HG03103 (cell line): Measurements from ENCODE around the gene ABCC10.
"Not testable (repeated sequence)": the region's sequence is repeated elsewhere in the genome, so short reads cannot be mapped to it uniquely, and the experiment has no call there.

Experiments
- ATAC-seq: cut with Tn5 transposase; IDR thresholded peaks from one replicate; pipeline ENCODE4 v1.9.1; 2021; ENCODE audit warnings: low read depth; ENCODE audit not compliant: unreplicated experiment

ABCC10 gene

GRCh38 chr6:43436577-43437282 lies 9.4 kb downstream of the ABCC10 start:
- ATAC-seq: no peak

- ATAC-seq: no peak
Measured at GRCh38 chr6:43437700-43438099, 10.4 kb downstream of the ABCC10 start.

- no peak for ATAC-seq
Measured at GRCh38 chr6:43442935-43443334, 15.6 kb downstream of the ABCC10 start.

- ATAC-seq: no peak
Measured at GRCh38 chr6:43444036-43444435, 16.7 kb downstream of the ABCC10 start.

DNA sequence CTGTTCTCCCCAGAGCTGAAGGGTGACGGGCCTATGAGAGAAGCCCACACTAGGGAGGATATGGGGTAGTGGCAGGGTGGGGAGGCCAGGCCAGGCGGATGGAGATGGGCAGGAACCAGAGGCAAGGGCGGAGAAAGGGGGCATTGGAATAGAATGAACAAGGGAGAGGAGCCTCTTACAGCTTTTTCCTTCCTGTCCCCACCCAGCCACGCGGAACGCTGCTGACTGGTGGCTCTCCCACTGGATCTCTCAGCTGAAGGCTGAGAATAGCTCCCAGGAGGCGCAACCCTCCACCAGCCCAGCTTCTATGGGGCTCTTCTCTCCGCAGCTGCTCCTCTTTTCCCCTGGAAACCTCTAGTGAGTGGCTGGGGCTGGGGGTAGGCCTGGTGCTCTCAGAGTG lies 17.2 kb downstream of the ABCC10 start:
- ATAC-seq: no peak

DNA sequence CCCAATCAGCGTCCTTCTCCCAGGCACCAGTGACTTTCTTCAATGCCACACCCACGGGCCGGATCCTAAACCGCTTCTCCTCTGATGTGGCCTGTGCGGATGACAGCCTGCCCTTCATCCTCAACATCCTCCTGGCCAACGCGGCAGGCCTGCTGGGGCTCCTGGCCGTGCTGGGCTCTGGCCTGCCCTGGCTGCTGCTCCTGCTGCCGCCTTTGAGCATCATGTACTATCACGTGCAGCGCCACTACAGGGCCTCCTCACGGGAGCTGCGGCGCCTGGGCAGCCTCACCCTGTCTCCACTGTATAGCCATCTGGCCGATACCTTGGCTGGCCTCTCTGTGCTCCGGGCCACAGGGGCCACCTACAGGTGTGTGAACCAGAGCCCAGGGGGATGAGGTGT lies 18.2 kb downstream of the ABCC10 start:
- no peak for ATAC-seq

GRCh38 chr6:43447604-43448003 lies 20.3 kb downstream of the ABCC10 start:
- no peak for ATAC-seq

DNA sequence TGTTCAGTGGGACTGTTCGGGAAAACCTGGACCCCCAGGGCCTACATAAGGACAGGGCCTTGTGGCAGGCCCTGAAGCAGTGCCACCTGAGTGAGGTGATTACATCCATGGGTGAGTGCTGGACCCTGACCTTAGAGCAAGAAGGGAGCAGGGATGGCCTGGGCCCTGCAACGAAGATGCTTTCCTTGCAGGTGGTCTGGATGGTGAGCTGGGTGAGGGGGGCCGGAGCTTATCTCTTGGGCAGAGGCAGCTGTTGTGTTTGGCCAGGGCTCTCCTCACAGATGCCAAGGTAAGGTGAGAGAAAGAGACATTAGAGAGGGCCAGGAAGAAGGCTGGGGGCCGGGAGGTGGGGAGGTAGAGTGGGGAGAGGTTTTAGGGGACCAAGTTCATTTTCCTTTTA lies 21.6 kb downstream of the ABCC10 start:
- ATAC-seq: no peak

- no peak for ATAC-seq
Measured at GRCh38 chr6:43450699-43451131, 23.4 kb downstream of the ABCC10 start.

- ATAC-seq: no peak
Measured at GRCh38 chr6:43451348-43451747, 24.0 kb downstream of the ABCC10 start.

- no peak for ATAC-seq
Measured at GRCh38 chr6:43451939-43452338, 24.6 kb downstream of the ABCC10 start.

GRCh38 chr6:43452896-43453295 lies 25.6 kb downstream of the ABCC10 start:
- ATAC-seq: no peak

- ATAC-seq: no peak
Measured at GRCh38 chr6:43453831-43454230, 26.5 kb downstream of the ABCC10 start.

DNA sequence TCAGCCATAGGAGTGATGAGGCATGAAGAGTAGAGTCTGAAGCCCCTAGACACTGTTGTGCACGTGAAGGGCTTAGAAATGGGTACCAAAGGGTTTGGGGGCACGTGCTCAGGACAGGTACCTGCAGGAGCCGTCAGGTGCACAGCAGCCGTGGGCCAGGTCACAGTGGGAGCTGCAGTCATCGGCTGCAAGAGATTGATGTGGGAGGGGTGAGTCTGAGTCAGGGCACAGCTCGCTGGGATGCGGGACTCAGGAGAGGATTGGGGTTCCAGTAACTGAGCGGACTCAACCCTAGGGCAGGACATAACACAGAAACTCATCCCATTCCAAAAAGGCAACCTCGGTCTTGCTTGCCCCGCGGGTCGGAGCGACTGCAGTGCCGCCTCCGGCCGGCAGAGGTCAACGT lies 27.0 kb downstream of the ABCC10 start:
- no peak for ATAC-seq

GRCh38 chr6:43454696-43455530 lies 27.6 kb downstream of the ABCC10 start:
- no peak for ATAC-seq

GRCh38 chr6:43455531-43456428 lies 28.4 kb downstream of the ABCC10 start, which contains the start of gene DLK2:
TSS of gene DLK2 (minus strand) at chr6:43455548. CDS start at chr6:43454825, 723 bp downstream.
- no peak for ATAC-seq

GRCh38 chr6:43457643-43458042 lies 30.3 kb downstream of the ABCC10 start:
- ATAC-seq: no peak

- ATAC-seq: not testable (repeated sequence)
Measured at GRCh38 chr6:43458154-43458553, 30.8 kb downstream of the ABCC10 start.

DNA sequence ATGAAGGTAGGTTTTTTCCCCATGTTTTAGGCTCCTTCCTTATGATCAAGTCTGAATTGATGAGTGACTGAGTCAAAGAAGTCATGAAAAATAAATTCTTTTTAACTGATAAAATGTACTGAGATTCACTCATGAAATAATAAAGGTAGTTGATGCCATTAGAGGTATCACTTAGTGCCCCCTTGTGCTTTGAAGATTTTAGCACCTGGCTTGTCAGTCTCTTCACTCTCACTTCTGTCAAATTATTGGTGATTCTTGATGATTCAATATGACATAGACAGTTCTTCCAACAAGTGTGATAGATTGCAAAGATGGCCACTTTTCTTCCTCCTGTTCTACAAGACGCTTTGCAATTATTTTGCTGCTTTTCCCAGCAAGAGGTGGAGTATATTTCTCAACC lies 32.2 kb downstream of the ABCC10 start:
- no peak for ATAC-seq

GRCh38 chr6:43460032-43460431 lies 32.7 kb downstream of the ABCC10 start:
- no peak for ATAC-seq

DNA sequence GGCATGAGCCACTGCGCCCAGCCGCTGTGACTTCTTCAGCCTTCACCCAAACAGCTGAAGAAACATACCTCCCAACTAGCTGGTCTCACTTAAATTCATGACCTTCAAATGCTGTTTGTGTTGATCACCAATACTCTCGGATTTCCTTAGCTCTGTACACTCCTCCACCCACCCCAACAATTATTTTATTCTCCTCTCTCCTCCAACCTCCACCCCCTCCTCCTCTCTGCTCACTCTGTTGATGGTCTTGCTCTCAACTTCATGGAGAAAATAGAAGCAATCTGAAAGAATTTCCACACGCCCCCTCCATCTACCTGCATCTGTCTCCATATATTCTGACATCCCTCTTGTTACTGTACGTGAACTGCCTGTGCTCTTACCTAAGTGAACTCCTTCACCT lies 34.6 kb downstream of the ABCC10 start:
- no peak for ATAC-seq
